Keratinocyte (primary cell): ENCODE results near the gene SLC35D2. TPM values are rescaled to one million over a fixed set of nuclear protein-coding genes. Genes with fewer than 3 reads are reported as not detected.
A peak's percentile ranks its signal among the peaks of the same experiment; 100 is the strongest.

ENCODE experiments used
- DNase-seq: peaks from one replicate; pipeline ENCODE4 v3.0.0-alpha.2; 2011; ENCODE audit warnings: low read depth, missing footprints, low spot score
- FAIRE-seq: peaks from 2 replicates; lab custom pipeline; 2011; peaks lifted over from hg19 to GRCh38; lab: Jason Lieb, UNC
- H2AFZ ChIP-seq: 2 replicates; pipeline ENCODE4 v1.6.0; 2012; ENCODE audit warnings: low read length, control low read depth, inconsistent platforms; ENCODE audit not compliant: control insufficient read depth
- H3K27ac ChIP-seq: 2 replicates; pipeline ENCODE4 v1.5.1; 2011; ENCODE audit warnings: low read length; ENCODE audit not compliant: control insufficient read depth, insufficient read depth
- H3K27me3 ChIP-seq: 3 replicates; pipeline ENCODE4 v1.6.0; 2011; ENCODE audit warnings: low read length; ENCODE audit not compliant: control insufficient read depth, insufficient read depth; ENCODE audit errors: extremely low read depth
- H3K36me3 ChIP-seq, 2 experiments: 2 replicates in 1 of 2; 3 replicates in 1 of 2; pipeline ENCODE4 v1.5.1; 2011; ENCODE audit warnings: low read length in 2 of 2, mild to moderate bottlenecking in 1 of 2; ENCODE audit not compliant: control insufficient read depth in 2 of 2, insufficient read depth in 2 of 2; ENCODE audit errors: extremely low read depth in 1 of 2
- H3K4me1 ChIP-seq: 3 replicates; pipeline ENCODE4 v1.5.1; 2011; ENCODE audit warnings: low read length; ENCODE audit not compliant: control insufficient read depth, insufficient read depth; ENCODE audit errors: extremely low read depth
- H3K4me2 ChIP-seq: 3 replicates; pipeline ENCODE4 v1.6.0; 2011; ENCODE audit warnings: low read depth, low read length; ENCODE audit not compliant: control insufficient read depth, insufficient read depth; ENCODE audit errors: extremely low read depth
- H3K4me3 ChIP-seq, 3 experiments: fragments of 200-600 bp in 1 of 3; sonication (generic) in 1 of 3; 2 replicates in 2 of 3; 3 replicates in 1 of 3; pipeline ENCODE4 v1.5.1; 2011 to 2016; ENCODE audit warnings: low read length in 3 of 3, mild to moderate bottlenecking in 3 of 3, control low read depth in 2 of 3, inconsistent platforms in 1 of 3, low read depth in 1 of 3, mixed read lengths in 1 of 3, mixed run types in 1 of 3, moderate library complexity in 1 of 3; ENCODE audit not compliant: control insufficient read depth in 2 of 3, insufficient read depth in 2 of 3; ENCODE audit errors: extremely low read depth in 1 of 3
- H3K79me2 ChIP-seq: 2 replicates; pipeline ENCODE4 v1.6.0; 2012; ENCODE audit warnings: low read length; ENCODE audit not compliant: control insufficient read depth, insufficient read depth
- H3K9ac ChIP-seq: 3 replicates; pipeline ENCODE4 v1.6.0; 2011; ENCODE audit warnings: low read length; ENCODE audit not compliant: control insufficient read depth, insufficient read depth; ENCODE audit errors: extremely low read depth
- H3K9me1 ChIP-seq: 3 replicates; pipeline ENCODE4 v1.6.0; 2011; ENCODE audit warnings: low read length; ENCODE audit not compliant: control insufficient read depth, insufficient read depth; ENCODE audit errors: extremely low read depth
- H3K9me3 ChIP-seq: 2 replicates; pipeline ENCODE4 v1.5.1; 2012; ENCODE audit warnings: low read depth, low read length; ENCODE audit not compliant: control insufficient read depth
- H4K20me1 ChIP-seq: 3 replicates; pipeline ENCODE4 v1.6.0; 2011; ENCODE audit warnings: low read length; ENCODE audit not compliant: control insufficient read depth, insufficient read depth; ENCODE audit errors: extremely low read depth
- CTCF ChIP-seq, 3 experiments: IDR thresholded peaks in 1 of 3; conservative IDR thresholded peaks in 1 of 3; optimal IDR thresholded peaks in 1 of 3; 2 replicates in 2 of 3; 3 replicates in 1 of 3; pipeline versions ENCODE3 to v1.5.1; 2011; ENCODE audit warnings: low read length in 3 of 3, mild to moderate bottlenecking in 3 of 3, moderate library complexity in 2 of 3, control low read depth in 1 of 3, inconsistent platforms in 1 of 3; ENCODE audit not compliant: insufficient read depth in 2 of 3; ENCODE audit errors: extremely low read depth in 1 of 3
- EZH2 ChIP-seq: IDR thresholded peaks from one replicate; pipeline ENCODE4 v1.6.1; 2012; ENCODE audit warnings: inconsistent platforms, mild to moderate bottlenecking, low read length, moderate library complexity
- dilution Hi-C: fragments of 300-500 bp; cut with MboI; formaldehyde crosslinking; loops from one replicate; pipeline ENCODE4 v1.7.0; 2020; ENCODE audit warnings: low sequenced_read_pairs; ENCODE audit not compliant: extremely low pct_ligation_motif_present
- polyA plus RNA-seq, 5 experiments: library from polyadenylated mRNA; depleted of rRNA in 3 of 5; stranded (reverse) in 3 of 5; stranded (forward) in 1 of 5; unstranded in 1 of 5; fragments of >200 nt; gene quantifications; 1 replicate in 1 of 5; 2 replicates in 3 of 5; 3 replicates in 1 of 5; pipeline versions ENCODE4 v1.2.1 to v1.2.3, GENCODE V29; 2011 to 2012; ENCODE audit warnings: missing spikeins in 2 of 5, low read depth in 1 of 5, low replicate concordance in 1 of 5

SLC35D2 gene
- polyA plus RNA-seq, 1 donor (not counting 4 experiments of a cell fraction or from before 2014, with no cell fraction given) = 20.4 TPM

GRCh38 chr9:96299823-96300222 is 83.7 kb downstream of the SLC35D2 start:
- dilution Hi-C loops = no loop called here
- no peak overlapping the region for H3K9ac ChIP-seq
- peaks cover 20% of the 10 kb centered on the region for H3K27me3 ChIP-seq
- no peak overlapping the region for H3K4me2 ChIP-seq
- H2AFZ ChIP-seq = no peak overlapping the region
- no peak for TF ChIP-seq CTCF (optimal IDR thresholded peaks at IDR 0.05 in 1 of 3, IDR thresholded peaks at IDR 0.05 in 1 of 3, conservative IDR thresholded peaks at IDR 0.05 in 1 of 3; ENCODE audit: extremely low read depth in 1 of 3, insufficient read depth in 2 of 3, low read length in 3 of 3)
- no peak for TF ChIP-seq EZH2
- FAIRE-seq = peak; percentile 26
- H4K20me1 ChIP-seq = no peaks in the 10 kb centered on the region
- no peaks in the 10 kb centered on the region for H3K36me3 ChIP-seq
- no peak overlapping the region for H3K27ac ChIP-seq
- H3K79me2 ChIP-seq = no peaks in the 10 kb centered on the region
- no peaks in the 10 kb centered on the region for H3K9me1 ChIP-seq
- H3K9me3 ChIP-seq = no peaks in the 10 kb centered on the region
- H3K4me1 ChIP-seq = peaks cover 11% of the 10 kb centered on the region
- H3K4me3 ChIP-seq = no peak overlapping the region
- no peak for DNase-seq

DNA sequence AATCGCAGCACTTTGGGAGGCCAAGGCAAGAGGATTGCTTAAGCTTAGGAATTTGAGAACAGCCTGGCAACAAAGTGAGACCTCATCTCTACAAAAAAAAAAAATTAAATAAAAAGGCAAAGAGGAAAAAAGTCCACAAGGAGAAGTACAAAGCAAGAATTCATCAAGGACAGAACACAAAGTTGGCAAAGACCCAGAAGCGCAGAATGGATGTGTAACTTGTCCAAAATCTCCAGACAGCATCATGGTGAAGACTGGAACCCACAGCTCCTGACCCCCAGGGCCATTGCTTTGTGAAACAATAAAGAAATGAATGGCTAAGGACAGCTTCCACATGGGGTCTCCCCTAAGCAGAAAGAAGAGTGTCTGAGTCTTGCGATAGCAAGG is 89.4 kb downstream of the SLC35D2 start:
- FAIRE-seq (no peak), DNase-seq (no peak)
- TF ChIP-seq EZH2 = no peak
- TF ChIP-seq CTCF (optimal IDR thresholded peaks at IDR 0.05 in 1 of 3, IDR thresholded peaks at IDR 0.05 in 1 of 3, conservative IDR thresholded peaks at IDR 0.05 in 1 of 3; ENCODE audit: extremely low read depth in 1 of 3, insufficient read depth in 2 of 3, low read length in 3 of 3) = no peak
- peaks cover 24% of the 10 kb centered on the region for H3K27me3 ChIP-seq
- no peak overlapping the region for H2AFZ ChIP-seq
- dilution Hi-C loops = no loop called here
- no peaks in the 10 kb centered on the region for H4K20me1 ChIP-seq
- no peak overlapping the region for H3K27ac ChIP-seq
- no peaks in the 10 kb centered on the region for H3K36me3 ChIP-seq
- H3K4me2 ChIP-seq = no peak overlapping the region
- H3K4me1 ChIP-seq = no peaks in the 10 kb centered on the region
- no peak overlapping the region for H3K9ac ChIP-seq
- H3K9me1 ChIP-seq = no peaks in the 10 kb centered on the region
- H3K79me2 ChIP-seq = no peaks in the 10 kb centered on the region
- no peak overlapping the region for H3K4me3 ChIP-seq
- H3K9me3 ChIP-seq = no peaks in the 10 kb centered on the region
